Measurements from ENCODE around the gene PLXDC2. TPM values are rescaled to one million over a fixed set of nuclear protein-coding genes. Genes with fewer than 3 reads are reported as not detected.

Gene PLXDC2
- total and polyA plus RNA-seq, 4 donors, result 11.8 to 99.6 (median 40.8) TPM

GRCh38 chr10:19902456-19902855 lies 86.2 kb downstream of the PLXDC2 start:
- WGBS, 2 donors, result 41 to 48% methylated on average over 2 of the region's 2 CpGs
- Histone ChIP-seq H3K4me3 (no peak overlapping the region), H3K9me3 (ENCODE audit: control insufficient read depth in 4 of 4, insufficient read depth in 3 of 4, low read length in 3 of 4) (no peaks in the 10 kb centered on the region), H3K36me3 (ENCODE audit: control insufficient read depth in 4 of 4, insufficient read depth in 4 of 4, low read length in 4 of 4) (no peaks in the 10 kb centered on the region), H3K4me1 (ENCODE audit: control insufficient read depth in 5 of 5, insufficient read depth in 5 of 5, low read length in 5 of 5) (peaks cover 0 to 11% (median 2%) of the 10 kb centered on the region in 5 donors), H3K27me3 (ENCODE audit: control insufficient read depth in 3 of 3, insufficient read depth in 3 of 3, low read length in 2 of 3) (no peaks in the 10 kb centered on the region), H3K27ac (ENCODE audit: low read depth in 1 of 2, low read length in 1 of 2) (no peak overlapping the region), H3K9ac (ENCODE audit: insufficient read depth in 1 of 2, low read length in 2 of 2) (no peak overlapping the region)
- DNase-seq (no peak), ATAC-seq (ENCODE audit: insufficient read depth, low FRiP score) (no peak)
- TF ChIP-seq CTCF (IDR thresholded peaks at IDR 0.05; ENCODE audit: control extremely low read depth, extremely low read depth), result no peak

GRCh38 chr10:19904202-19904661 lies 88.0 kb downstream of the PLXDC2 start:
- Histone ChIP-seq H3K4me1 (ENCODE audit: control insufficient read depth in 5 of 5, insufficient read depth in 5 of 5, low read length in 5 of 5) (peaks cover 0 to 11% (median 2%) of the 10 kb centered on the region in 5 donors), H3K9me3 (ENCODE audit: control insufficient read depth in 4 of 4, insufficient read depth in 3 of 4, low read length in 3 of 4) (no peaks in the 10 kb centered on the region), H3K36me3 (ENCODE audit: control insufficient read depth in 4 of 4, insufficient read depth in 4 of 4, low read length in 4 of 4) (peaks cover 0 to 3% (median 0%) of the 10 kb centered on the region in 4 donors), H3K27me3 (ENCODE audit: control insufficient read depth in 3 of 3, insufficient read depth in 3 of 3, low read length in 2 of 3) (no peaks in the 10 kb centered on the region), H3K4me3 (no peak overlapping the region), H3K27ac (ENCODE audit: low read depth in 1 of 2, low read length in 1 of 2) (no peak overlapping the region), H3K9ac (ENCODE audit: insufficient read depth in 1 of 2, low read length in 2 of 2) (no peak overlapping the region)
- no peak for TF ChIP-seq CTCF (IDR thresholded peaks at IDR 0.05; ENCODE audit: control extremely low read depth, extremely low read depth)
- ATAC-seq (ENCODE audit: insufficient read depth, low FRiP score) (no peak), DNase-seq (no peak)
- 87 to 91% methylated on average over 1 of the region's 1 CpG for WGBS, 2 donors

DNA sequence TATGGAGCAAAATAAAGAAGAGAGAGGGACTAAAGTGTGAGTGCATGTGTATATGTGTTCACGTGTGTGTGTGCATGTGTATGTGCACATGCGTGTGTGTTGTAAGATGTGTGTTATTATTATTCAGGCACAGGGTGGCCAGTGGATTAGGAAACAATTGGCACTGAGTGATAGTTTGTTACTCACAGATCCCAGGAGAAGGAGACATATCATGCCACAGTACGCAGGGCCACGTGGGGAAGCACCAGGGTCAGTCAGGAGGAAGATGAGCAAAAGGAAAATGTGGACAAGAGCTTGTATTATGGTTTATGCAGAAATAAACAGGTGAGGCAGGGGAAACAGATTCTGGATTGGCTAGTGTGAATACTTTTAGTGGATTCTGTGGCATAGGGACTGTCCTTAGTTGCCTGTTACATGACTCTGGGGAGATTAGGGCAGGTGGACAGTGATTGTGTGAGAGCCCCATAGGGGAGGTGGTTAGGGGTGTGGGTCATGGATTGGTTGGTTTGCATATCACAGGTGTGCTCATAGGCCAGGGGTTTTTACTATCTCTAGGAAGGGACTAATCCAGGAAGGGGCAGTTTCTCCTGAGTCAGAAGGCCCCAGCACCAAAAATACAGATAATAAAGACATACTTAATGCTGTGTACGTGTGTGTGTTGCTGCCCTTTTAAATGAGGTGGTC lies 90.0 kb downstream of the PLXDC2 start:
- no peak for DNase-seq
- no peak overlapping the region for H3K27ac ChIP-seq (ENCODE audit: low read depth in 1 of 2, low read length in 1 of 2)
- 90 to 93% methylated on average over 5 of the region's 5 CpGs for whole genome bisulfite sequencing, 2 donors
- H3K36me3 ChIP-seq (ENCODE audit: control insufficient read depth in 4 of 4, insufficient read depth in 4 of 4, low read length in 4 of 4), result peaks cover 0 to 3% (median 0%) of the 10 kb centered on the region in 4 donors
- no peaks in the 10 kb centered on the region for H3K9me3 ChIP-seq (ENCODE audit: control insufficient read depth in 4 of 4, insufficient read depth in 3 of 4, low read length in 3 of 4)
- H3K9ac ChIP-seq (ENCODE audit: insufficient read depth in 1 of 2, low read length in 2 of 2), result no peak overlapping the region
- ATAC-seq (ENCODE audit: insufficient read depth, low FRiP score), result no peak
- no peak overlapping the region for H3K4me3 ChIP-seq
- peaks cover 0 to 11% (median 2%) of the 10 kb centered on the region in 5 donors for H3K4me1 ChIP-seq (ENCODE audit: control insufficient read depth in 5 of 5, insufficient read depth in 5 of 5, low read length in 5 of 5)
- no peak for TF ChIP-seq CTCF (IDR thresholded peaks at IDR 0.05; ENCODE audit: control extremely low read depth, extremely low read depth)
- H3K27me3 ChIP-seq (ENCODE audit: control insufficient read depth in 3 of 3, insufficient read depth in 3 of 3, low read length in 2 of 3), result no peaks in the 10 kb centered on the region

All from lung (tissue), 12 donors.